SK-N-SH treated with all-trans-retinoic acid at 6 μM for 48 hours (cell line): ENCODE measurements around the gene PTPN1.
"Not testable (repeated sequence)": the region's sequence is repeated elsewhere in the genome, so short reads cannot be mapped to it uniquely, and the experiment has no call there.

Experiments
- ATAC-seq: fragments of 200-7000 bp; cut with Tn5 transposase; 3 replicates; pipeline ENCODE4 v1.9.1; 2020; ENCODE audit warnings: mild to moderate bottlenecking, moderate library complexity
- ARNTL ChIP-seq: fragments of 450-650 bp; formaldehyde crosslinking; IDR thresholded peaks from 2 replicates; pipeline ENCODE4 v1.5.0; 2020; ENCODE audit warnings: low read depth, mild to moderate bottlenecking, moderate library complexity, borderline replicate concordance
- BACH2 ChIP-seq: fragments of 250-450 bp; sonication (Bioruptor Pico); IDR thresholded peaks from 2 replicates; pipeline ENCODE4 v1.9.0; 2021; ENCODE audit warnings: mild to moderate bottlenecking, borderline replicate concordance
- CREB5 ChIP-seq: fragments of 250-450 bp; sonication (Bioruptor Pico); IDR thresholded peaks from 2 replicates; pipeline ENCODE4 v1.5.1; 2020; ENCODE audit warnings: low read depth, mild to moderate bottlenecking, moderate library complexity
- CSDC2 ChIP-seq: fragments of 250-450 bp; sonication (Bioruptor Pico); IDR thresholded peaks from 2 replicates; pipeline ENCODE4 v1.5.0; 2020; ENCODE audit warnings: mild to moderate bottlenecking, moderate library complexity
- CSRNP3 ChIP-seq: fragments of 250-450 bp; sonication (Bioruptor Pico); IDR thresholded peaks from 2 replicates; pipeline ENCODE4 v1.5.1; 2021; ENCODE audit warnings: mild to moderate bottlenecking, moderate library complexity
- ISL1 ChIP-seq: fragments of 250-450 bp; sonication (Bioruptor Pico); IDR thresholded peaks from 2 replicates; pipeline ENCODE4 v2.1.2; 2022; ENCODE audit warnings: mild to moderate bottlenecking, moderate library complexity
- PATZ1 ChIP-seq: fragments of 250-450 bp; sonication (Bioruptor Pico); IDR thresholded peaks from 2 replicates; pipeline ENCODE4 v1.8.0; 2020; ENCODE audit warnings: mild to moderate bottlenecking, moderate library complexity, borderline replicate concordance
- POU6F1 ChIP-seq: fragments of 250-450 bp; sonication (Bioruptor Pico); IDR thresholded peaks from 2 replicates; pipeline ENCODE4 v1.8.0; 2021; ENCODE audit warnings: low read depth, mild to moderate bottlenecking, moderate library complexity, borderline replicate concordance
- PPARA ChIP-seq: fragments of 250-450 bp; sonication (Bioruptor Pico); IDR thresholded peaks from 2 replicates; pipeline ENCODE4 v1.5.0; 2020; ENCODE audit warnings: mild to moderate bottlenecking, borderline replicate concordance
- RARB ChIP-seq: fragments of 250-450 bp; sonication (Bioruptor Pico); IDR thresholded peaks from 2 replicates; pipeline ENCODE4 v1.8.0; 2021; ENCODE audit warnings: mild to moderate bottlenecking, moderate library complexity
- TCF4 ChIP-seq: fragments of 250-450 bp; sonication (Bioruptor Pico); IDR thresholded peaks from 2 replicates; pipeline ENCODE4 v1.8.0; 2021; ENCODE audit warnings: mild to moderate bottlenecking, moderate library complexity, borderline replicate concordance
- TOX ChIP-seq: fragments of 250-450 bp; sonication (Bioruptor Pico); IDR thresholded peaks from 2 replicates; pipeline ENCODE4 v1.8.0; 2021; ENCODE audit warnings: mild to moderate bottlenecking, moderate library complexity, borderline replicate concordance
- TSHZ2 ChIP-seq: fragments of 250-450 bp; sonication (Bioruptor Pico); IDR thresholded peaks from 2 replicates; pipeline ENCODE4 v1.5.0; 2020; ENCODE audit warnings: mild to moderate bottlenecking, moderate library complexity
- ZC3H10 ChIP-seq: fragments of 250-450 bp; sonication (Bioruptor Pico); IDR thresholded peaks from 2 replicates; pipeline ENCODE4 v1.5.1; 2021; ENCODE audit warnings: mild to moderate bottlenecking, moderate library complexity
- ZFP3 ChIP-seq: fragments of 250-450 bp; sonication (Bioruptor Pico); IDR thresholded peaks from 2 replicates; pipeline ENCODE4 v1.5.0; 2020; ENCODE audit warnings: mild to moderate bottlenecking, moderate library complexity
- ZFP30 ChIP-seq: fragments of 450-650 bp; formaldehyde crosslinking; IDR thresholded peaks from 2 replicates; pipeline ENCODE4 v1.5.0; 2022; ENCODE audit warnings: mild to moderate bottlenecking, moderate library complexity
- ZNF565 ChIP-seq: fragments of 450-650 bp; formaldehyde crosslinking; conservative IDR thresholded peaks from 2 replicates; pipeline ENCODE4 v1.5.0; 2020; ENCODE audit warnings: low read depth, mild to moderate bottlenecking, moderate library complexity

Gene PTPN1

GRCh38 chr20:50598074-50598473 is 87.9 kb downstream of the PTPN1 start (continued):
- TF ChIP-seq POU6F1 (CRISPR knock-in tag) (no peak), TSHZ2 (no peak), TOX (CRISPR knock-in tag) (no peak)
- TF ChIP-seq, all 23 proteins: peak for 0

- ATAC-seq, result not testable (repeated sequence)
Measured at GRCh38 chr20:50598768-50599167, 88.6 kb downstream of the PTPN1 start.

- no peak for TF ChIP-seq ZNF565 (CRISPR knock-in tag)
- TF ChIP-seq RARB (CRISPR knock-in tag), result no peak
- TF ChIP-seq CSRNP3, result no peak
- TF ChIP-seq ZC3H10 (CRISPR knock-in tag), result no peak
- TF ChIP-seq CSDC2 (CRISPR knock-in tag), result no peak
- no peak for TF ChIP-seq CREB5 (CRISPR knock-in tag)
- no peak for TF ChIP-seq BACH2 (CRISPR knock-in tag)
- no peak for TF ChIP-seq ISL1 (CRISPR knock-in tag)
- no peak for TF ChIP-seq TSHZ2
- TF ChIP-seq PPARA, result no peak
Measured at GRCh38 chr20:50600281-50600895, 90.2 kb downstream of the PTPN1 start.

GRCh38 chr20:50601511-50602431 is 91.6 kb downstream of the PTPN1 start:
- no peak for ATAC-seq
- TF ChIP-seq ARNTL (CRISPR knock-in tag) (no peak), ZFP30 (no peak), ISL1 (CRISPR knock-in tag) (no peak), PPARA (no peak), TCF4 (no peak), PATZ1 (CRISPR knock-in tag) (no peak), ZNF565 (CRISPR knock-in tag) (no peak), ZFP3 (no peak), CREB5 (CRISPR knock-in tag) (no peak)

More at GRCh38 chr20:50600281-50600895, 90.2 kb downstream of the PTPN1 start:
- ATAC-seq, result no peak
